ENCODE data around the gene ZNF439. TPM values are rescaled to one million over a fixed set of nuclear protein-coding genes. Genes with fewer than 3 reads are reported as not detected.
A peak's percentile ranks its signal among the peaks of the same experiment; 100 is the strongest.
"Not testable (repeated sequence)": the region's sequence is repeated elsewhere in the genome, so short reads cannot be mapped to it uniquely, and the experiment has no call there.

ZNF439 gene
- 1 to 10 TPM; 1.4 to 7.2 TPM for polyA plus RNA-seq

DNA sequence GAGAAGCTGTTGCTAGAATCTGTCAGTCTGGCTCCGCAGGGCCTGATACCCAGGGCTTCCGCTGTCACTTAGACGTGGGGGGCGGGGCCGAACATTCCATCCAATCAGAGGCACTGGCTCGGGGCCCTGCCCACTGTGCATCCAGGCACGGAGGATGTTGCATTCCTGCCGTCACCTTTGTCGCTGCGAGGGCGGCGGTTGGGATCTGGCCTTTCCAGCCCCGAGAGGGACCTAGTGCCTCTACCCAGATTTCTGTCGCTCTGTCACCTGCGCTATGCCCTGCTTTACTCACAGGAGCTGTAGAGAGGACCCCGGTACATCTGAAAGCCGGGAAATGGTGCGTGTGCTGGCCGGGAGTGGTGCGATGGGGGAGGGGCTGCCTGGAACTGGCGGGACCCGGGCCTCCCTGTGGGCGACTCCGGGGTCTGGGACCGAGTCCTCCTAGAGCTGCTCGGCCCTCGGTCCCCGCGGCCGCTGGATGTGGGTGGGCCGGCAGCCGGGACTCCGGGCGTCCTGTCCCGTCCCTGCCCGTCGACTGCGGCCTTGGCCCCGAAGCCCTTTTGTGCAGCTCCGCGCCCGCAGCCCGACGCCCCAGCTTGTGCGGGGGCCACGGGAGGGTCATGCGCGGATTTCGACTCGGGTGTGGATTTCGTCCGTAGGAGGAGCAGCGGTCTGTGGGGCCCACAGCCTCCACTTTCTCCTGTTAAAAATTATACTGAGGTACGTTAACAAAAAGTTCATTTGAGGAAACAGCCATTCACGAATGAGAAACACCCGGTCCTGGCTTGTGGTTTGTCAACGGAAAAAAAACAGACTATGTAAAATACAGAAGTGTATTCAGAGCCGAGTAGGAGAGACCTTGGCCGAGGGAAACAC lies at the start of gene ZNF439:
TSS of gene ZNF439 (plus strand) at position 133 of the 876 bp plus-strand sequence. CDS start at position 275, 142 bp downstream.
- peak within 1 kb of the TSS; percentile 56 for H3K27ac ChIP-seq (ENCODE audit: low read depth in 2 of 2, low read length in 1 of 2)
- H3K4me1 ChIP-seq (ENCODE audit: control insufficient read depth in 2 of 2, insufficient read depth in 2 of 2, low read length in 1 of 2) = no peaks in the 10 kb centered on the region
- H3K4me3 ChIP-seq (ENCODE audit: low read depth in 1 of 2, low read length in 2 of 2) = peak within 1 kb of the TSS; percentile 66 to 69
- H3K36me3 ChIP-seq (ENCODE audit: control insufficient read depth in 2 of 2, insufficient read depth in 2 of 2, low read length in 1 of 2) = no peaks in the 10 kb centered on the region
- H3K9me3 ChIP-seq (ENCODE audit: control insufficient read depth in 2 of 2, insufficient read depth in 1 of 2, low read depth in 1 of 2, low read length in 1 of 2) = peaks cover 0 to 3% of the 10 kb centered on the region in 2 donors
- 1% methylated on average over 59 of the region's 59 CpGs for WGBS, 2 donors
- no peaks in the 10 kb centered on the region for H3K27me3 ChIP-seq (ENCODE audit: control insufficient read depth in 1 of 2, insufficient read depth in 2 of 2, low read length in 2 of 2)

DNA sequence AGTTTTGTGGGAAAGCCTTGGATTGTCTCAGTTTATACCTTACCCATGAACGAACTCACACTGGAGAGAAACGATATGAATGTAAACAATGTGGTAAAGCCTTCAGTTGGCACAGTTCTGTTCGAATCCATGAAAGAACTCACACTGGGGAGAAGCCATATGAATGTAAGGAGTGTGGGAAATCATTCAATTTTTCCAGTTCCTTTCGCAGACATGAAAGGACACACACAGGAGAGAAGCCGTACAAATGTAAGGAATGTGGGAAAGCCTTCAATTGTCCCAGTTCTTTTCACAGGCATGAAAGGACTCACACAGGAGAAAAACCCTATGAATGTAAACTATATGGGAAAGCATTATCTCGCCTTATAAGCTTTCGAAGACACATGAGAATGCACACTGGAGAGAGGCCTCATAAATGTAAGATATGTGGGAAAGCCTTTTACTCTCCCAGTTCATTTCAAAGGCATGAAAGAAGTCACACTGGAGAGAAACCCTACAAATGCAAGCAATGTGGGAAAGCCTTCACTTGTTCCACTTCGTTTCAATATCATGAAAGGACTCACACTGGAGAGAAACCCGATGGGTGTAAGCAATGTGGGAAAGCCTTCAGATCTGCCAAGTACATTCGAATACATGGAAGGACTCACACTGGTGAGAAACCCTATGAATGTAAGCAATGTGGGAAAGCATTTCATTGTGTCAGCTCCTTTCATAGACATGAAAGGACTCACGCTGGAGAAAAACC lies 42.0 kb upstream of the ZNF439 start:
- no peaks in the 10 kb centered on the region for H3K27me3 ChIP-seq (ENCODE audit: control insufficient read depth in 1 of 2, insufficient read depth in 2 of 2, low read length in 2 of 2)
- no peak overlapping the region for H3K4me3 ChIP-seq (ENCODE audit: low read depth in 1 of 2, low read length in 2 of 2)
- no peak overlapping the region for H3K27ac ChIP-seq (ENCODE audit: low read depth in 2 of 2, low read length in 1 of 2)
- H3K9me3 ChIP-seq (ENCODE audit: control insufficient read depth in 2 of 2, insufficient read depth in 1 of 2, low read depth in 1 of 2, low read length in 1 of 2) = peaks cover 3 to 21% of the 10 kb centered on the region in 2 donors
- no peaks in the 10 kb centered on the region for H3K4me1 ChIP-seq (ENCODE audit: control insufficient read depth in 2 of 2, insufficient read depth in 2 of 2, low read length in 1 of 2)
- no peaks in the 10 kb centered on the region for H3K36me3 ChIP-seq (ENCODE audit: control insufficient read depth in 2 of 2, insufficient read depth in 2 of 2, low read length in 1 of 2)
- 91 to 93% methylated on average over 11 of the region's 11 CpGs for WGBS, 2 donors

DNA sequence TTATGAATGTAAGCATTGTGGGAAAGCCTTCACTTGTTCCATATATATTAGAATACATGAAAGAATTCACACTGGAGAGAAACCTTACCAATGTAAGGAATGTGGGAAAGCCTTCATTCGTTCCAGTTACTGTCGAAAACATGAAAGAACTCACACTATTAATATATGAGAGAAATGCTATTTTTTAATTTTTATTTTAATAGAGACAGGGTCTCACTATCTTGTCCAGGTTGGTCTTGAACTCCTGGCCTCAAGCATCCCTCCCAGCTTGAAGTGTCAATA lies 41.5 kb upstream of the ZNF439 start:
- Histone ChIP-seq H3K9me3 (ENCODE audit: control insufficient read depth in 2 of 2, insufficient read depth in 1 of 2, low read depth in 1 of 2, low read length in 1 of 2) (peaks cover 3 to 21% of the 10 kb centered on the region in 2 donors), H3K4me3 (ENCODE audit: low read depth in 1 of 2, low read length in 2 of 2) (no peak overlapping the region), H3K4me1 (ENCODE audit: control insufficient read depth in 2 of 2, insufficient read depth in 2 of 2, low read length in 1 of 2) (no peaks in the 10 kb centered on the region), H3K27ac (ENCODE audit: low read depth in 2 of 2, low read length in 1 of 2) (no peak overlapping the region), H3K27me3 (ENCODE audit: control insufficient read depth in 1 of 2, insufficient read depth in 2 of 2, low read length in 2 of 2) (no peaks in the 10 kb centered on the region), H3K36me3 (ENCODE audit: control insufficient read depth in 2 of 2, insufficient read depth in 2 of 2, low read length in 1 of 2) (no peaks in the 10 kb centered on the region)
- 93 to 94% methylated on average over 2 of the region's 2 CpGs for WGBS, 2 donors

DNA sequence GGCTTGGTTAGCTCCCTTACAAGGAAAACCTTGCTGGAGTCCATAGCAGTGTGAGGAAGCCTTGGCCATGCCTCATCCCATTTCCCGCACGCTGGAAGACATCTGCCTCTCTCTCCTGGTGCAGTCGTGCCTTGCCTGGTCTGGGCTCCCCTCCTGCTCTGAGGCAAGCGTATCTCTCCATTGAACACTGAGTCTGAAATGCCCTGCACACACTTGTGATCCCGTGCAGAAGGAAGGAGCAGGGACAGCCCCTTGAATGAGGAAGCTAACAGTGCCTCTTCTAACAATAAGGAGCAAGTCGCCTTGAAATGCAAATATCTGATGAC lies 34.9 kb upstream of the ZNF439 start:
- Histone ChIP-seq H3K27ac (ENCODE audit: low read depth in 2 of 2, low read length in 1 of 2) (peak overlapping the region; percentile 61 to 91), H3K36me3 (ENCODE audit: control insufficient read depth in 2 of 2, insufficient read depth in 2 of 2, low read length in 1 of 2) (no peaks in the 10 kb centered on the region), H3K4me3 (ENCODE audit: low read depth in 1 of 2, low read length in 2 of 2) (peak overlapping the region; percentile 89 to 95), H3K9me3 (ENCODE audit: control insufficient read depth in 2 of 2, insufficient read depth in 1 of 2, low read depth in 1 of 2, low read length in 1 of 2) (no peaks in the 10 kb centered on the region), H3K4me1 (ENCODE audit: control insufficient read depth in 2 of 2, insufficient read depth in 2 of 2, low read length in 1 of 2) (peaks cover 0 to 2% of the 10 kb centered on the region in 2 donors), H3K27me3 (ENCODE audit: control insufficient read depth in 1 of 2, insufficient read depth in 2 of 2, low read length in 2 of 2) (no peaks in the 10 kb centered on the region)
- 1% methylated on average over 6 of the region's 6 CpGs for WGBS, 2 donors

DNA sequence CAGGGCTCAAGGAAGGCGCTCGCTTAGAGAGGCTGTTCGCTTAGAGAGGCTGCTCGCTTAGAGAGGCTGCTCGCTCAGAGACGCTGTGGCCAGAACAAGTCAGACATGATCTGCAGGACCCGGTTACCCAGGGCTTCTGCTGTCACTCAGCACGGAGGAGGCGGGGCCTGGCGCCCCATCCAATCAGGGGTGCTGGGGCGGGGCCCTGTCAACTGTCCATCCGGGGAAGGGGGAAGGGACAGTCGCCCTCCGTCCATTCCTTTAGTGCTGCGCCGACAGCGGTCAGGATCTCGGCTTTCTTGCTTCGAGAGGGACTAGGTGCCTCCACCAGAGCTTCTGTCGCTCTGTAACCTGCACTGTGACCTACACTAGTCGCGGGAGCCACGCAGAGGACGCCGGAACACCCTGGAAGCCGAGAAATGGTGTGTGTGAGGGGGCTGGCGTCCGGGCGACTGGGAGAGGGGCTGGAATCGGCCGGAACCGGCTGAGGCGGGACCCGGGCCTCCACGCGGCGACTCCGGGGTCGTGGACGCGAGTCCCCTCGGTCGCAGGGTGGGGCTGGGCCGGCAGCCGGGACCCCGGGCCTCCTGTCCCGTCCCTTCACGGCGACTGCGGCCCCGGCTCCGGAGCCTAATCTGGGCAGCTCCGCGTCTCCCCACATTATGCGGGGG lies 34.4 kb upstream of the ZNF439 start, which contains the start of gene ZNF440:
TSS of gene ZNF440 (plus strand) at position 245 of the 671 bp plus-strand sequence. CDS start at position 420, 175 bp downstream.
- peak within 1 kb of the TSS; percentile 85 to 91 for H3K27ac ChIP-seq (ENCODE audit: low read depth in 2 of 2, low read length in 1 of 2)
- WGBS, 2 donors = 0 to 1% methylated on average over 51 to 55 of the region's 55 CpGs

DNA sequence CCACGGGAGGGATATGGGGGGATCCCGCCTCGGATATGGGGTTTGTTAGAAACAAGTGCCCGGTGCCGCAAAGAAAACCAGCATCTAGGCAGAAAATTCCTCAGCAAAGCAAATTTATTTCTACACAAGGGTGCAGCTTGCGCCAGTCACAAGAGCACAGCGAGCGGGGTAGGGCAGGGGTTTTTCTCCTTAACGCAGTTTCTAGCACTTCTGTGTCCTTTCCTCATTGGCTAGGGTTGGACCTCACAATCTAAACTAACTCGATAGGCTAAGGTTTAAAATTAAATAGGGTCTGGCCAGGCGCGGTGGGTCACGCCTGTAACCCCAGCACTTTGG lies 33.9 kb upstream of the ZNF439 start:
- WGBS, 2 donors = 7 to 10% methylated on average over 13 of the region's 13 CpGs
- H3K4me3 ChIP-seq (ENCODE audit: low read depth in 1 of 2, low read length in 2 of 2) = peak overlapping the region; percentile 89 to 95
- peaks cover 0 to 2% of the 10 kb centered on the region in 2 donors for H3K4me1 ChIP-seq (ENCODE audit: control insufficient read depth in 2 of 2, insufficient read depth in 2 of 2, low read length in 1 of 2)
- H3K9me3 ChIP-seq (ENCODE audit: control insufficient read depth in 2 of 2, insufficient read depth in 1 of 2, low read depth in 1 of 2, low read length in 1 of 2) = no peaks in the 10 kb centered on the region
- H3K27me3 ChIP-seq (ENCODE audit: control insufficient read depth in 1 of 2, insufficient read depth in 2 of 2, low read length in 2 of 2) = no peaks in the 10 kb centered on the region
- H3K36me3 ChIP-seq (ENCODE audit: control insufficient read depth in 2 of 2, insufficient read depth in 2 of 2, low read length in 1 of 2) = peaks cover 0 to 4% of the 10 kb centered on the region in 2 donors
- peak overlapping the region; percentile 85 to 91 for H3K27ac ChIP-seq (ENCODE audit: low read depth in 2 of 2, low read length in 1 of 2)

More for the DNA sequence above, 34.4 kb upstream of the ZNF439 start, which contains the start of gene ZNF440:
- Histone ChIP-seq H3K4me1 (ENCODE audit: control insufficient read depth in 2 of 2, insufficient read depth in 2 of 2, low read length in 1 of 2) (peaks cover 0 to 2% of the 10 kb centered on the region in 2 donors), H3K27me3 (ENCODE audit: control insufficient read depth in 1 of 2, insufficient read depth in 2 of 2, low read length in 2 of 2) (no peaks in the 10 kb centered on the region), H3K4me3 (ENCODE audit: low read depth in 1 of 2, low read length in 2 of 2) (peak within 1 kb of the TSS; percentile 89 to 95), H3K36me3 (ENCODE audit: control insufficient read depth in 2 of 2, insufficient read depth in 2 of 2, low read length in 1 of 2) (peaks cover 0 to under 1% of the 10 kb centered on the region in 2 donors), H3K9me3 (ENCODE audit: control insufficient read depth in 2 of 2, insufficient read depth in 1 of 2, low read depth in 1 of 2, low read length in 1 of 2) (no peaks in the 10 kb centered on the region)

DNA sequence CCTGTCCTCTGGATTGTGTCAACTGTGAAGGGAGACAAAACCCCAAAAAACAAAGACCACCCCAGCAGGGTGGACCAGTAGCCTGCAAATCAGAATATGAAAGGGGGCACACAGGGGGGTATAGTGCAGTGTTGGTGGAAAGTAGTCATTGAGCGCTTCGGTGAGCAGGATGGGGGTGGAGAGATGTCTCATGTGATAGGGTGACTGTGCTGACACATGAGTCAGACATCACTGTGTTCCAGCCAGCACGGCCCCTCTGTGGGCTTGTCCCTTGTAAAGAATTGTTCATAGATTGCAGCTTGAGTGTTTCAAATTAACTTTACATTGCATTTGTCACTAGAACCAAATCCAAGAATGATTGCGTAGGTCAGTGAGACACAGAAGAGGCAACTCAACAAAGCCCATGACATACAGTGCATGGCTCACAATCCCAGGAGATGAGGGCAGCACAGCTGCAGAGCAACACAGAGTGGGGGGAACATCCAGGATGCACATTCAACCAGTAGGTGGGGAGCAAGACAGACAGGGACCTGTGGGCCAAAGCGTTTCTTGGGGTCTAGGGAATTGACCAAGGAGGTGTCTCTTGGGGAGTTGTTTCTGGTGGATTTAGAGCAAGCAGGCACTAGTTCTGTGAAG lies 26.9 kb upstream of the ZNF439 start:
- H3K27ac ChIP-seq (ENCODE audit: low read depth in 2 of 2, low read length in 1 of 2) = no peak overlapping the region
- H3K4me1 ChIP-seq (ENCODE audit: control insufficient read depth in 2 of 2, insufficient read depth in 2 of 2, low read length in 1 of 2) = no peaks in the 10 kb centered on the region
- H3K9me3 ChIP-seq (ENCODE audit: control insufficient read depth in 2 of 2, insufficient read depth in 1 of 2, low read depth in 1 of 2, low read length in 1 of 2) = peaks cover 3 to 8% of the 10 kb centered on the region in 2 donors
- no peaks in the 10 kb centered on the region for H3K27me3 ChIP-seq (ENCODE audit: control insufficient read depth in 1 of 2, insufficient read depth in 2 of 2, low read length in 2 of 2)
- WGBS, 2 donors = 87 to 92% methylated on average over 5 of the region's 5 CpGs
- no peak overlapping the region for H3K4me3 ChIP-seq (ENCODE audit: low read depth in 1 of 2, low read length in 2 of 2)
- peaks cover 0 to 9% of the 10 kb centered on the region in 2 donors for H3K36me3 ChIP-seq (ENCODE audit: control insufficient read depth in 2 of 2, insufficient read depth in 2 of 2, low read length in 1 of 2)

DNA sequence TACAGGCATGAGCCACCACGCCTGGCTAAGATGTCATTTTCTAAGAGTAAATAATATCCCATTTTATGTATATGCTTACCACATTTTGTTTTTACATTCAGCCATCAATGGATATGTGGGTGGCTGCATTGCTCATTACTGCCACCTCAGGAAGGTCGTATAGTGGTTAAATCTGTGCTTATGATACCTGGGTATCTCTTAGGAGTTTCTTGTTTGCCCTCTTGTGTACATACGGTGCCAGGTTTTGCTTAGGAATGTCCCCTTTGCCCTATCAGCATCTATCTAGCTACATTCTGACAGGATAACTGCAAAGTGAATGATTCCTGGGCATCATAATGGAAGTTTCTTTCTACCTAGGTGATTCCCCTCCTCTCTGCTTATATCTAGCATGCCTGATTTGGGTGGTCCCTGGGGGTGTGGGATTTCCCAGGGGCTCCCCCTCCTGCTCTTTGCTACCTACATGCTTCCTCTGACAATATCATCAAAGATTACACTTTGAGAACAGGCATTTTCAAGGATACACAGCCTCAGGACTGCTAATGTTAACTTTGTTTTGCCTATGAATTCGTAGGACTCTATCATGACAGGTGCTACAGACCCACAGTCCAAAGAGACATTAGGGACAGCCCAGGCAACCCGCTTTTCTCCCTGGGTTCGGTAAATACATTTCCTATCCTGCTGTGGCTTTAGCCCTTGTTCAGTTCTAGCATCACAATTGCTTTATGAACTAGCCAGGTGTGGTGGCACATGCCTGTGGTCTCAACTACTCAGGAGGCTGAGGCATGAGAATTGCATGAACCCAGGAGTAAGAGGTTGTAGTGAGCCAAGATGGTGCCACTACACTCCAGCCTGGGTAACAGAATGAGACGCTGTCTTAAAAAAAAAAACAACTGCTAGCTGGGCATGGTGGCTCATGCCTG lies 19.3 kb upstream of the ZNF439 start:
- WGBS, 2 donors = 92 to 96% methylated on average over 7 of the region's 7 CpGs
- H3K4me3 ChIP-seq (ENCODE audit: low read depth in 1 of 2, low read length in 2 of 2); H3K36me3 ChIP-seq (ENCODE audit: control insufficient read depth in 2 of 2, insufficient read depth in 2 of 2, low read length in 1 of 2); H3K4me1 ChIP-seq (ENCODE audit: control insufficient read depth in 2 of 2, insufficient read depth in 2 of 2, low read length in 1 of 2); H3K27ac ChIP-seq (ENCODE audit: low read depth in 2 of 2, low read length in 1 of 2); H3K27me3 ChIP-seq (ENCODE audit: control insufficient read depth in 1 of 2, insufficient read depth in 2 of 2, low read length in 2 of 2): not testable (repeated sequence)
- peaks cover 6 to 14% of the 10 kb centered on the region in 2 donors for H3K9me3 ChIP-seq (ENCODE audit: control insufficient read depth in 2 of 2, insufficient read depth in 1 of 2, low read depth in 1 of 2, low read length in 1 of 2)
